Activated B cell treated with CpG ODN at 0.5 μM for 24 hours (primary cell): ENCODE data around the gene MTF1. TPM values are rescaled to one million over a fixed set of nuclear protein-coding genes. Genes with fewer than 3 reads are reported as not detected.
"Not testable (repeated sequence)": the region's sequence is repeated elsewhere in the genome, so short reads cannot be mapped to it uniquely, and the experiment has no call there.

ENCODE experiments used
- ATAC-seq: fragments of 200-7000 bp; cut with Tn5 transposase; one replicate; pipeline ENCODE4 v1.10.0; 2021; ENCODE audit warnings: low read depth, mild to moderate bottlenecking, moderate library complexity
- CTCF ChIA-PET: fragments of 350-600 bp; sonication (Branson Sonifier 250); formaldehyde crosslinking; loops from one replicate; lab custom pipeline; 2021; ENCODE audit warnings: antibody characterized with exemption; lab: Charles Lee
- POLR2A ChIA-PET: fragments of 350-600 bp; sonication (Branson Sonifier 250); formaldehyde crosslinking; loops from one replicate; lab custom pipeline; 2021; ENCODE audit warnings: antibody characterized with exemption; lab: Charles Lee
- DNase-seq: peaks from one replicate; pipeline ENCODE4 v3.0.0; 2022
- H3K27ac Mint-ChIP-seq: one replicate; pipeline ENCODE4 v1.8.0; 2020; ENCODE audit warnings: mixed read lengths
- H3K27me3 Mint-ChIP-seq: one replicate; pipeline ENCODE4 v1.8.0; 2021; ENCODE audit warnings: mixed read lengths
- H3K36me3 Mint-ChIP-seq: one replicate; pipeline ENCODE4 v1.8.0; 2021; ENCODE audit warnings: low read depth, mixed read lengths
- H3K4me1 Mint-ChIP-seq: one replicate; pipeline ENCODE4 v1.8.0; 2021; ENCODE audit warnings: mixed read lengths
- H3K4me3 Mint-ChIP-seq: one replicate; pipeline ENCODE4 v1.8.0; 2020; ENCODE audit warnings: mild to moderate bottlenecking, mixed read lengths
- H3K9me3 Mint-ChIP-seq: one replicate; pipeline ENCODE4 v1.8.0; 2020; ENCODE audit warnings: mixed read lengths
- CTCF ChIP-seq: fragments of 200-600 bp; IDR thresholded peaks from one replicate; pipeline ENCODE4 v1.8.0; 2022; ENCODE audit warnings: antibody characterized with exemption, mild to moderate bottlenecking
- intact Hi-C: fragments of 100-400 bp; cut with micrococcal nuclease; formaldehyde crosslinking; loops from one replicate; pipeline ENCODE4 v1.15.1; 2024
- total RNA-seq: library from RNA; stranded (reverse); gene quantifications from 2 replicates; pipeline ENCODE4 v1.2.3, GENCODE V29; 2022

The MTF1 gene
- total RNA-seq, 1 donor from 2014 or later: 36.2 TPM

GRCh38 chr1:37902983-37903382 is 43.6 kb upstream of the MTF1 start:
- intact Hi-C loops: no loop called here
- H3K9me3 Mint-ChIP-seq: peaks cover 9% of the 10 kb centered on the region
- DNase-seq: no peak
- POLR2A ChIA-PET: interaction anchor here (0.7 kb wide), 2 partner anchors 212 to 1466 kb away, joined by 4 read pairs; a partner anchor contains a TSS
- no peak overlapping the region for H3K4me3 Mint-ChIP-seq
- CTCF ChIA-PET: interaction anchor here (1.2 kb wide), 1 partner anchor 12 kb away, joined by 3 read pairs; no protein-coding TSS in a partner anchor
- H3K36me3 Mint-ChIP-seq: peaks cover 34% of the 10 kb centered on the region
- no peaks in the 10 kb centered on the region for H3K27me3 Mint-ChIP-seq
- H3K4me1 Mint-ChIP-seq: peaks cover 22% of the 10 kb centered on the region
- H3K27ac Mint-ChIP-seq: peak overlapping the region; percentile 30
- ATAC-seq: no peak
- no peak for TF ChIP-seq CTCF

- no peaks in the 10 kb centered on the region for H3K27me3 Mint-ChIP-seq
- POLR2A ChIA-PET: interaction anchor here (0.6 to 2.0 kb wide), 9 partner anchors 19 to 574 kb away, joined by 3 to 16 read pairs (median 5); partner anchors contain the start of gene INPP5B
- peak overlapping the region; percentile 68 for H3K4me3 Mint-ChIP-seq
- H3K4me1 Mint-ChIP-seq: peaks cover 22% of the 10 kb centered on the region
- DNase-seq (no peak), ATAC-seq (no peak)
- peak overlapping the region; percentile 91 for H3K27ac Mint-ChIP-seq
- H3K36me3 Mint-ChIP-seq: peaks cover 25% of the 10 kb centered on the region
- intact Hi-C loops: loop anchor here (2.0 kb wide), 1 partner anchor 21 kb away; no protein-coding TSS in a partner anchor
- CTCF ChIA-PET: interaction anchor here (0.8 to 2.0 kb wide), 3 partner anchors 11 to 34 kb away, joined by 3 to 9 read pairs (median 4); no protein-coding TSS in a partner anchor
- peaks cover under 1% of the 10 kb centered on the region for H3K9me3 Mint-ChIP-seq
- no peak for TF ChIP-seq CTCF
Measured at GRCh38 chr1:37901893-37902225, 42.5 kb upstream of the MTF1 start.

- H3K36me3 Mint-ChIP-seq: peaks cover 24% of the 10 kb centered on the region
- H3K4me3 Mint-ChIP-seq: peak overlapping the region; percentile 68
- ATAC-seq (peak; percentile 76), DNase-seq (peak; percentile 23)
- H3K4me1 Mint-ChIP-seq: peaks cover 22% of the 10 kb centered on the region
- peak overlapping the region; percentile 91 for H3K27ac Mint-ChIP-seq
- no peak for TF ChIP-seq CTCF
- H3K27me3 Mint-ChIP-seq: no peaks in the 10 kb centered on the region
- ChIA-PET POLR2A (interaction anchor here (0.6 to 2.0 kb wide), 9 partner anchors 19 to 575 kb away, joined by 3 to 16 read pairs (median 5); partner anchors contain the start of gene INPP5B), CTCF (interaction anchor here (0.8 to 2.0 kb wide), 3 partner anchors 24 to 42 kb away, joined by 3 to 9 read pairs (median 4); partner anchors contain the start of gene MTF1)
- H3K9me3 Mint-ChIP-seq: no peaks in the 10 kb centered on the region
- intact Hi-C loops: loop anchor here (2.0 kb wide), 1 partner anchor 21 kb away; no protein-coding TSS in a partner anchor
Measured at GRCh38 chr1:37901191-37901892, 42.0 kb upstream of the MTF1 start.

GRCh38 chr1:37897563-37897962 is 38.2 kb upstream of the MTF1 start:
- H3K4me1 Mint-ChIP-seq: peaks cover 26% of the 10 kb centered on the region
- DNase-seq, ATAC-seq, H3K27me3 Mint-ChIP-seq, H3K27ac Mint-ChIP-seq, POLR2A ChIA-PET, H3K9me3 Mint-ChIP-seq, CTCF ChIA-PET, H3K4me3 Mint-ChIP-seq: not testable (repeated sequence)
- peaks cover 14% of the 10 kb centered on the region for H3K36me3 Mint-ChIP-seq
- intact Hi-C loops: loop anchor here (10.0 kb wide), 1 partner anchor 937 kb away; no protein-coding TSS in a partner anchor

GRCh38 chr1:37893673-37894072 is 34.3 kb upstream of the MTF1 start:
- peaks cover 26% of the 10 kb centered on the region for H3K36me3 Mint-ChIP-seq
- no peak for DNase-seq
- no peak overlapping the region for H3K4me3 Mint-ChIP-seq
- ATAC-seq: no peak
- ChIA-PET POLR2A (no interaction called here), CTCF (interaction anchor here (5.4 kb wide), 1 partner anchor 43 kb away, joined by 44 read pairs; no protein-coding TSS in a partner anchor)
- no peaks in the 10 kb centered on the region for H3K9me3 Mint-ChIP-seq
- intact Hi-C loops: loop anchor here (10.0 kb wide), 1 partner anchor 941 kb away; no protein-coding TSS in a partner anchor
- no peak for TF ChIP-seq CTCF
- H3K27ac Mint-ChIP-seq: no peak overlapping the region
- H3K27me3 Mint-ChIP-seq: no peaks in the 10 kb centered on the region
- H3K4me1 Mint-ChIP-seq: peaks cover 9% of the 10 kb centered on the region
